HG02678 (cell line): ENCODE results near the gene CPT2.

Experiments
- ATAC-seq: cut with Tn5 transposase; IDR thresholded peaks from one replicate; pipeline ENCODE4 v1.9.1; 2021; ENCODE audit warnings: mild to moderate bottlenecking, moderate library complexity; ENCODE audit not compliant: unreplicated experiment

Gene CPT2

DNA sequence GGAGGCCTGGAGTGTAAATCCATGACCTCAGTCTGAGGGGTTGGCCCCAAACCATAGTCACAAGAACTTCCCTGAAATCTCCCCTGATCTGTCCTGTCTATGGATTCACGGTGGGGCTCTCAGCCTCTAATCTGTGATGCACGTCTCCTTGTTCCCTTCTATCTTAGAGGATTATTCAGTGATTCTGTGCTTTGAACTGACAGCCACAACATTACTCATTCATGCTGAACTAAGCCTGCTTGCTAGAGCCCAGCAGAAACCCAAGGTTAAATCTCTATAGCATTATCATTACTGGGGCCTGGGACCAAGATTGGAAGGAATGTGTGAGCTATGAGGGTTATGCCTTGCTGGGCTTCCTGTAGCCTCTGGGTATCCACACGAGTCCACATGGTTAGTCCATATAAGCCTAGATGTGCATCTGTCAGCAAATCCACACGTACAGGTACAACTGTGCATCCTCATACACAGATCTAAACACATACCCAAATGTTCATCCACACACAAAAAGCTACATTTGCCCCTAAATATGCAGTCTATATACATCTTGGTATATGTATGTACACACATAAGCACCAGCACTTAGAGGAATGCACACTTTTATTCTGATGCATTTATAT lies 64.1 kb downstream of the CPT2 start:
- no peak for ATAC-seq

- ATAC-seq: no peak
These were observed 65.4 kb downstream of the CPT2 start for GRCh38 chr1:53262000-53262399.
